GM23248 (cell line): ENCODE data around the gene RNF225.

Experiments
- EZH2 ChIP-seq: fragments of 200-600 bp; sonication (generic); IDR thresholded peaks from 2 replicates; pipeline ENCODE4 v1.6.1; 2018; ENCODE audit warnings: antibody characterized with exemption, mild to moderate bottlenecking; ENCODE audit not compliant: insufficient read depth, poor library complexity, severe bottlenecking
- EZH2phosphoT487 ChIP-seq: fragments of 200-600 bp; sonication (generic); IDR thresholded peaks from 2 replicates; pipeline ENCODE4 v1.6.1; 2018; ENCODE audit warnings: antibody characterized with exemption, moderate library complexity, mild to moderate bottlenecking, low read depth; ENCODE audit not compliant: insufficient read depth

DNA sequence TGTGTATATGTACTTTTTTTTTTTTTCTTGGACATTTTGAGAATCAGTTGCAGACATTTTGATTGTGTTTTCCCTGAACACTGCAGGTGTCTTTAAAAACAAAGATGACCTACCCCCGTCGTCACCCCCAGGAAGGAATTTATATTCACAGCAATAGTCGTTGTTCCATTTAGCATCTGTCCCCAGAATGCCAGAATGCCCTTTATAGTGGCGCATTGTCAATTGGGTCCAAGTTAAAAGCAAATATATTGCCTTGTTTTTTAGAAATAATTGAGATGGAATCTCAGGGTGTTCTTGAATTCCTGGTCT lies 1.8 kb upstream of the RNF225 start:
- TF ChIP-seq EZH2: no peak
- no peak for TF ChIP-seq EZH2phosphoT487
